ENCODE measurements around the gene TMPRSS15.

DNA sequence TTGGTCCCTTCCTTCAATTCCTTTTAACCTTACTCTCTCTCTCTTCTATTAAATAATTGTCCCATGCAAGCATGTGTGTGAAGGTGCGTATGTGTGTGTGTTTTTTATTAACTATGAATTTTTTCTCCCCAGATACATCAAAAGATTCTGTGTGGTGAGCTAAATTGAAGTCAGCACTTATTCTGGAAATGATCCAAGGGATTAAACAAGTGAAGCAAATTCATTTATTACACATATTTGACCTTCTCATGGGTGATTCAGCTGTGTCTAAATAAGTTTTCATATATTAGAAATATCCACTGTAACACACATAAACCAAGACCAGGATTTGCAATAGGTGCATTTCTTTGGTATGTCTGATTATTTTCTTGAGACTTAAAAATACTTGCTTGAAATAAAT lies 134.7 kb downstream of the TMPRSS15 start:
- TF ChIP-seq BACH1 (tag; IDR thresholded peaks at IDR 0.05): no peak
- no peak for TF ChIP-seq EZH2 (IDR thresholded peaks at IDR 0.05; ENCODE audit: borderline replicate concordance, low read depth, low read length)
- TF ChIP-seq MAFK (IDR thresholded peaks at IDR 0.05; ENCODE audit: low read length): no peak
- no peak for TF ChIP-seq JUND (IDR thresholded peaks at IDR 0.05; ENCODE audit: borderline replicate concordance, low read depth, low read length)
- no peak for TF ChIP-seq JUND (tag; IDR thresholded peaks at IDR 0.05; ENCODE audit: borderline replicate concordance, low read depth, low read length)
- TF ChIP-seq ADNP (tag; IDR thresholded peaks at IDR 0.05): no peak

Measured in K562 (cell line).